ENCODE results near the gene RETN.

Gene RETN

DNA sequence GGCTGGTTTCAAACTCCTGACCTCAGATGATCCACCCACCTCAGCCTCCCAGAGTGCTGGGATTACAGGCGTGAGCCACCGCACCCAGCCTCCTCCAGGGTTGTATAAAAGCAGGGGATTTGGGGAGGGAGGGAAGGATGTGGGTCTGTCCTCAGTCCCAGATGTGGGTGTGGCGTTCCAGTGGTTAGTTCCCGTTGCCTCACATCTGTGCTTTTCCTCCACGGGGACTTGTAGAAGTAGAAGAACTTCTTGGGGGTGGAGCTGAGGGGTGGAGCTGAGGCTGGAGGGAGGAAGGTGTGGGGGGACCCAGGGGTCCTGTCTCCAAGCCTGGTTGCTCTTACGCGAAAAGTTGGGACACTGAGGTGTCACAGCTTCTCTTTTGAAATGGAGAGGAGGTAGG is 7.5 kb downstream of the RETN start:
- H3K4me1 ChIP-seq (ENCODE audit: control insufficient read depth in 2 of 2, insufficient read depth in 1 of 2, low read depth in 1 of 2, low read length in 2 of 2), result peaks cover 4 to 6% of the 10 kb centered on the region in 2 donors
- H3K9me3 ChIP-seq (replicated peaks in 1 of 2; ENCODE audit: control insufficient read depth in 2 of 2, insufficient read depth in 1 of 2, low read depth in 1 of 2, low read length in 2 of 2), result peaks cover 0 to 1% of the 10 kb centered on the region in 2 donors
- H3K18ac ChIP-seq (ENCODE audit: low read length), result no peak overlapping the region
- peaks cover 0 to 15% (median 12%) of the 10 kb centered on the region in 3 experiments for H3K27me3 ChIP-seq (ENCODE audit: control insufficient read depth in 3 of 3, insufficient read depth in 3 of 3, low read depth in 1 of 3, low read length in 3 of 3)
- no peak overlapping the region for H2BK120ac ChIP-seq (ENCODE audit: low read depth, low read length)
- H4K8ac ChIP-seq (ENCODE audit: low read depth, low read length), result no peak overlapping the region
- no peak overlapping the region for H2BK12ac ChIP-seq (ENCODE audit: low read length)
- H3K4me2 ChIP-seq (ENCODE audit: insufficient read depth, low read length, poor library complexity, severe bottlenecking), result no peak overlapping the region
- no peak overlapping the region for H3K4ac ChIP-seq (ENCODE audit: low read length)
- no peak overlapping the region for H2AK5ac ChIP-seq (ENCODE audit: low read depth, low read length)
- no peak overlapping the region for H3K9ac ChIP-seq (ENCODE audit: low read depth, low read length, poor library complexity)
- H3K4me3 ChIP-seq (ENCODE audit: low read length in 2 of 2), result no peak overlapping the region
- no peak overlapping the region for H4K91ac ChIP-seq (ENCODE audit: low read depth, low read length, poor library complexity)
- H3K36me3 ChIP-seq (replicated peaks in 1 of 2; ENCODE audit: control insufficient read depth in 2 of 2, insufficient read depth in 2 of 2, low read length in 2 of 2), result no peaks in the 10 kb centered on the region
- H2BK15ac ChIP-seq (ENCODE audit: low read length), result no peak overlapping the region
- peak overlapping the region; percentile 82 for H2BK5ac ChIP-seq (ENCODE audit: low read length)
- H3K14ac ChIP-seq (ENCODE audit: low read length), result no peak overlapping the region
- no peak overlapping the region for H2AFZ ChIP-seq (ENCODE audit: low read length)
- no peak for DNase-seq (ENCODE audit: low spot score)
- no peak overlapping the region for H3K27ac ChIP-seq (replicated peaks; ENCODE audit: low read length)
- peaks cover 7% of the 10 kb centered on the region for H3K79me1 ChIP-seq (ENCODE audit: low read depth, low read length)
- H3K23ac ChIP-seq (ENCODE audit: low read depth, low read length, poor library complexity), result no peak overlapping the region
- WGBS, 2 donors (ENCODE audit: extremely low coverage in 2 of 2, insufficient read length in 2 of 2, insufficient replicate concordance in 1 of 2), result no CpG with 5 or more reads among the region's 7 CpGs

DNA sequence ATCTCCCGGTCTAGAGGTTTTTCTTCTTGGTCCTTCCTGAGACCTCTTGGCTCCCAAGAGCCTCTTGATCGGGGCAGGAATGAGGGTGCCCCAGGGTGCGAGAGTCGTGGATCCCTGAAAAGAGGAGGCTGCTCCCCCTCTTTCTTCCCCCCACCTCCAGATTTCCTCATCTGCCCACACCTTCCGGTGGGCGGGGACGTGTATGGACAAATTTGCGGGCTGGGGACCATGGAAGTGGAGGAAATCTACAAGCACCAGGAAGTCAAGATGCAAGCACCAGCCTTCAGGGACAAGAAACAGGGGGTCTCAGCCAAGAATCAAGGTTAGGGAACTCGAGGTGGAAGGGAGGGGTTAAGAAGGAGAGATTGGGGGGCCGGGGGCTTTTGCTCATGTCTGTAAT is 8.0 kb downstream of the RETN start, which contains the start of gene MCEMP1:
Gene MCEMP1 (plus strand): TSS at position 237 of the 400 bp plus-strand sequence. CDS start 31 bp downstream, at position 268.
- Histone ChIP-seq H3K4me2 (ENCODE audit: insufficient read depth, low read length, poor library complexity, severe bottlenecking) (no peak within 1 kb of the TSS), H3K4me1 (ENCODE audit: control insufficient read depth in 2 of 2, insufficient read depth in 1 of 2, low read depth in 1 of 2, low read length in 2 of 2) (peaks cover 5 to 9% of the 10 kb centered on the region in 2 donors), H3K18ac (ENCODE audit: low read length) (no peak within 1 kb of the TSS), H2BK120ac (ENCODE audit: low read depth, low read length) (peak within 1 kb of the TSS; percentile 87), H3K27ac (replicated peaks; ENCODE audit: low read length) (no peak within 1 kb of the TSS), H3K23ac (ENCODE audit: low read depth, low read length, poor library complexity) (peak within 1 kb of the TSS; percentile 65), H2BK5ac (ENCODE audit: low read length) (peak within 1 kb of the TSS; percentile 82), H3K4ac (ENCODE audit: low read length) (no peak within 1 kb of the TSS), H2BK15ac (ENCODE audit: low read length) (peak within 1 kb of the TSS; percentile 89), H3K9ac (ENCODE audit: low read depth, low read length, poor library complexity) (no peak within 1 kb of the TSS), H3K9me3 (replicated peaks in 1 of 2; ENCODE audit: control insufficient read depth in 2 of 2, insufficient read depth in 1 of 2, low read depth in 1 of 2, low read length in 2 of 2) (no peaks in the 10 kb centered on the region), H2AFZ (ENCODE audit: low read length) (peak within 1 kb of the TSS; percentile 41), H3K79me1 (ENCODE audit: low read depth, low read length) (peaks cover 9% of the 10 kb centered on the region), H4K91ac (ENCODE audit: low read depth, low read length, poor library complexity) (no peak within 1 kb of the TSS), H3K27me3 (ENCODE audit: control insufficient read depth in 3 of 3, insufficient read depth in 3 of 3, low read depth in 1 of 3, low read length in 3 of 3) (peaks cover 0 to 15% (median 10%) of the 10 kb centered on the region in 3 experiments), H3K14ac (ENCODE audit: low read length) (peak within 1 kb of the TSS; percentile 38), H2AK5ac (ENCODE audit: low read depth, low read length) (peak within 1 kb of the TSS; percentile 90), H4K8ac (ENCODE audit: low read depth, low read length) (peak within 1 kb of the TSS; percentile 92), H3K36me3 (replicated peaks in 1 of 2; ENCODE audit: control insufficient read depth in 2 of 2, insufficient read depth in 2 of 2, low read length in 2 of 2) (peaks cover 0 to under 1% of the 10 kb centered on the region in 2 donors), H3K4me3 (ENCODE audit: low read length in 2 of 2) (peak within 1 kb of the TSS in 1 of 2 donors; percentile 41), H2BK12ac (ENCODE audit: low read length) (no peak within 1 kb of the TSS)
- WGBS, 2 donors (ENCODE audit: extremely low coverage in 2 of 2, insufficient read length in 2 of 2, insufficient replicate concordance in 1 of 2), result no CpG with 5 or more reads among the region's 10 CpGs
- no peak for DNase-seq (ENCODE audit: low spot score)

DNA sequence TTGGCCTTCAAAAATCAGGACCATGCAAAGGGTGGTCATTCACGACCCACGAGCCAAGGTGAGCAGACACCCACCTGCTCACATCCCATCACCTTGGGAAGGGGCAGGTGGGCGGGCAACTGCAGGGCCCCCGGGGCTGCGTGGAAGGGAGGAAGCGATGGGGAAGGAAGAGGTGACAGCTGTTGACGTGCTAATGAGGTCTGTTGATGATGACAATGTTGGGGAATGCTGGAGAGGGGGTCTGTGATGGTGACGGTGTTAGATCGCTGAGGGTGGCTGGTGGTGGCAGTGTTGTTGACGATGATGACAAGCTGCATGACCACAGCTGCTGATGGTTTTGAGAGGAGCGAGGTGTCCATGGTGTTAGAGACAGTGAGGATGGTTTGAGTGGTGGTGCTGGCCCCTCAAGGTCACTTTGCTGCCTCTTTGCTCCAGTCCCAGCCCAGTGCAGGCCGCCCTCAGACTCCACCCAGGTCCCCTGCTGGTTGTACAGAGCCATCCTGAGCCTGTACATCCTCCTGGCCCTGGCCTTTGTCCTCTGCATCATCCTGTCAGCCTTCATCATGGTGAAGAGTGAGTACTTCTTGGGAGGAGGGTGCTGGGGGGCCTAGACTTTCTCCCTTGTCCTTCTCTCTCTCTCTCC is 8.9 kb downstream of the RETN start:
- Histone ChIP-seq H3K18ac (ENCODE audit: low read length) (no peak overlapping the region), H2BK12ac (ENCODE audit: low read length) (peak overlapping the region; percentile 58), H2BK5ac (ENCODE audit: low read length) (no peak overlapping the region), H3K4me1 (ENCODE audit: control insufficient read depth in 2 of 2, insufficient read depth in 1 of 2, low read depth in 1 of 2, low read length in 2 of 2) (peaks cover 8 to 9% of the 10 kb centered on the region in 2 donors), H3K79me1 (ENCODE audit: low read depth, low read length) (peaks cover 17% of the 10 kb centered on the region), H2AK5ac (ENCODE audit: low read depth, low read length) (peak overlapping the region; percentile 90), H3K9ac (ENCODE audit: low read depth, low read length, poor library complexity) (no peak overlapping the region), H3K27me3 (ENCODE audit: control insufficient read depth in 3 of 3, insufficient read depth in 3 of 3, low read depth in 1 of 3, low read length in 3 of 3) (peaks cover 0 to 13% (median 8%) of the 10 kb centered on the region in 3 experiments), H3K4me2 (ENCODE audit: insufficient read depth, low read length, poor library complexity, severe bottlenecking) (no peak overlapping the region), H4K91ac (ENCODE audit: low read depth, low read length, poor library complexity) (no peak overlapping the region), H4K8ac (ENCODE audit: low read depth, low read length) (peak overlapping the region; percentile 92), H3K4me3 (ENCODE audit: low read length in 2 of 2) (peak overlapping the region in 1 of 2 donors; percentile 41), H3K23ac (ENCODE audit: low read depth, low read length, poor library complexity) (peak overlapping the region; percentile 65), H2AFZ (ENCODE audit: low read length) (peak overlapping the region; percentile 41), H3K4ac (ENCODE audit: low read length) (no peak overlapping the region), H2BK15ac (ENCODE audit: low read length) (peak overlapping the region; percentile 89), H3K9me3 (replicated peaks in 1 of 2; ENCODE audit: control insufficient read depth in 2 of 2, insufficient read depth in 1 of 2, low read depth in 1 of 2, low read length in 2 of 2) (no peaks in the 10 kb centered on the region), H3K36me3 (replicated peaks in 1 of 2; ENCODE audit: control insufficient read depth in 2 of 2, insufficient read depth in 2 of 2, low read length in 2 of 2) (peaks cover 7 to 10% of the 10 kb centered on the region in 2 donors), H3K27ac (replicated peaks; ENCODE audit: low read length) (no peak overlapping the region), H2BK120ac (ENCODE audit: low read depth, low read length) (peak overlapping the region; percentile 87), H3K14ac (ENCODE audit: low read length) (peak overlapping the region; percentile 38)
- no peak for DNase-seq (ENCODE audit: low spot score)
- WGBS, 2 donors (ENCODE audit: extremely low coverage in 2 of 2, insufficient read length in 2 of 2, insufficient replicate concordance in 1 of 2), result no CpG with 5 or more reads among the region's 12 CpGs

DNA sequence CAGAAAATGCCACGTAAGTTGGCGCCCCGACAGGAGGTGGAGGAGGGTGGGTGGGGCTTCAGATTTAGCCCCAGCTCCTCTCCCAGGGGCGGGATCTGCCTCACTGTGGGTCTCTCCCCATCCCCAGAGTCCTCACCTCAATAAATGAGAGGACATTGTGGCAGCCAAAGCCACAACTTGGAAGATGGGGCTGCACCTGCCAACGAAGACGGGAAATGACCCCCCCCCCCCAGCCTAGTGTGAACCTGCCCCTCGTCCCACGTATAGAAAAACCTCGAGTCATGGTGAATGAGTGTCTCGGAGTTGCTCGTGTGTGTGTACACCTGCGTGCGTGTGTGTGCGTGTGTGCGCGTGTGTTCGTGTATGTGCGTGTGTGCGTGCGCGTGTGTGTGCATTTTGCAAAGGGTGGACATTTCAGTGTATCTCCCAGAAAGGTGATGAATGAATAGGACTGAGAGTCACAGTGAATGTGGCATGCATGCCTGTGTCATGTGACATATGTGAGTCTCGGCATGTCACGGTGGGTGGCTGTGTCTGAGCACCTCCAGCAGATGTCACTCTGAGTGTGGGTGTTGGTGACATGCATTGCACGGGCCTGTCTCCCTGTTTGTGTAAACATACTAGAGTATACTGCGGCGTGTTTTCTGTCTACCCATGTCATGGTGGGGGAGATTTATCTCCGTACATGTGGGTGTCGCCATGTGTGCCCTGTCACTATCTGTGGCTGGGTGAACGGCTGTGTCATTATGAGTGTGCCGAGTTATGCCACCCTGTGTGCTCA is 10.3 kb downstream of the RETN start:
- no peak overlapping the region for H3K9ac ChIP-seq (ENCODE audit: low read depth, low read length, poor library complexity)
- no peak overlapping the region for H4K91ac ChIP-seq (ENCODE audit: low read depth, low read length, poor library complexity)
- no peak overlapping the region for H2BK120ac ChIP-seq (ENCODE audit: low read depth, low read length)
- H2BK15ac ChIP-seq (ENCODE audit: low read length), result no peak overlapping the region
- no peak overlapping the region for H3K4ac ChIP-seq (ENCODE audit: low read length)
- no peak overlapping the region for H3K4me3 ChIP-seq (ENCODE audit: low read length in 2 of 2)
- peaks cover 13 to 21% of the 10 kb centered on the region in 2 donors for H3K36me3 ChIP-seq (replicated peaks in 1 of 2; ENCODE audit: control insufficient read depth in 2 of 2, insufficient read depth in 2 of 2, low read length in 2 of 2)
- no CpG with 5 or more reads among the region's 30 CpGs for WGBS, 2 donors (ENCODE audit: extremely low coverage in 2 of 2, insufficient read length in 2 of 2, insufficient replicate concordance in 1 of 2)
- H3K79me1 ChIP-seq (ENCODE audit: low read depth, low read length), result peaks cover 17% of the 10 kb centered on the region
- H3K18ac ChIP-seq (ENCODE audit: low read length), result no peak overlapping the region
- peaks cover 0 to 11% (median 8%) of the 10 kb centered on the region in 3 experiments for H3K27me3 ChIP-seq (ENCODE audit: control insufficient read depth in 3 of 3, insufficient read depth in 3 of 3, low read depth in 1 of 3, low read length in 3 of 3)
- no peak overlapping the region for H2BK12ac ChIP-seq (ENCODE audit: low read length)
- no peak overlapping the region for H2AK5ac ChIP-seq (ENCODE audit: low read depth, low read length)
- H3K4me1 ChIP-seq (ENCODE audit: control insufficient read depth in 2 of 2, insufficient read depth in 1 of 2, low read depth in 1 of 2, low read length in 2 of 2), result peaks cover 8 to 9% of the 10 kb centered on the region in 2 donors
- no peak overlapping the region for H2BK5ac ChIP-seq (ENCODE audit: low read length)
- DNase-seq (ENCODE audit: low spot score), result no peak
- H3K4me2 ChIP-seq (ENCODE audit: insufficient read depth, low read length, poor library complexity, severe bottlenecking), result no peak overlapping the region
- no peak overlapping the region for H3K27ac ChIP-seq (replicated peaks; ENCODE audit: low read length)
- H3K14ac ChIP-seq (ENCODE audit: low read length), result no peak overlapping the region
- peak overlapping the region; percentile 94 for H4K8ac ChIP-seq (ENCODE audit: low read depth, low read length)
- peak overlapping the region; percentile 20 for H2AFZ ChIP-seq (ENCODE audit: low read length)
- no peak overlapping the region for H3K23ac ChIP-seq (ENCODE audit: low read depth, low read length, poor library complexity)
- no peaks in the 10 kb centered on the region for H3K9me3 ChIP-seq (replicated peaks in 1 of 2; ENCODE audit: control insufficient read depth in 2 of 2, insufficient read depth in 1 of 2, low read depth in 1 of 2, low read length in 2 of 2)
